Lower lobe of right lung (tissue), 2 donors: ENCODE data around the gene ARMH3. TPM values are rescaled to one million over a fixed set of nuclear protein-coding genes. Genes with fewer than 3 reads are reported as not detected.
A peak's percentile ranks its signal among the peaks of the same experiment; 100 is the strongest.
"Not testable (repeated sequence)": the region's sequence is repeated elsewhere in the genome, so short reads cannot be mapped to it uniquely, and the experiment has no call there.

Experiments used
- ATAC-seq, 2 donors: fragments of 200-7000 bp; cut with Tn5 transposase; one replicate each; pipeline ENCODE4 v1.9.1; 2020 to 2022; ENCODE audit warnings: mild to moderate bottlenecking in 2 of 2, moderate library complexity in 2 of 2
- DNase-seq: peaks from one replicate; pipeline ENCODE4 v3.0.0-alpha.2; 2020
- H3K27ac ChIP-seq: fragments of 200-600 bp; one replicate; pipeline ENCODE4 v1.8.0; 2022
- H3K27me3 ChIP-seq: fragments of 200-600 bp; one replicate; pipeline ENCODE4 v1.8.0; 2022; ENCODE audit warnings: low read depth
- H3K36me3 ChIP-seq: fragments of 200-600 bp; one replicate; pipeline ENCODE4 v1.8.0; 2022; ENCODE audit warnings: mild to moderate bottlenecking
- H3K4me1 ChIP-seq: fragments of 200-600 bp; one replicate; pipeline ENCODE4 v1.8.0; 2022
- H3K4me3 ChIP-seq: fragments of 200-600 bp; one replicate; pipeline ENCODE4 v1.8.0; 2022; ENCODE audit warnings: mild to moderate bottlenecking
- H3K9me3 ChIP-seq: fragments of 200-600 bp; one replicate; pipeline ENCODE4 v1.8.0; 2022
- CTCF ChIP-seq: fragments of 200-600 bp; IDR thresholded peaks from one replicate; pipeline ENCODE4 v1.8.0; 2022; ENCODE audit warnings: antibody characterized with exemption, mild to moderate bottlenecking
- intact Hi-C: fragments of 100-400 bp; cut with DNase I; formaldehyde crosslinking; loops from one replicate; pipeline ENCODE4 v1.11.0; 2022
- total RNA-seq: library from RNA; stranded (reverse); fragmentation: NEBNext Ultra II Directional; extraction: Animal tissue kit (Norgen Biotek cat#: 25700); gene quantifications from one replicate; pipeline ENCODE4 v1.2.1, GENCODE V29; 2021
- donor health status: DM: no; HTN: yes; CAD: no; lungs with severe emphysema.

Gene ARMH3
- total RNA-seq, 1 donor from 2014 or later = 38.6 TPM

- ATAC-seq (no peak), DNase-seq (no peak)
- H3K9me3 ChIP-seq = no peaks in the 10 kb centered on the region
- H3K4me1 ChIP-seq = no peaks in the 10 kb centered on the region
- no peak for TF ChIP-seq CTCF
- peaks cover 48% of the 10 kb centered on the region for H3K36me3 ChIP-seq
- intact Hi-C loops = no loop called here
- H3K27ac ChIP-seq = no peak overlapping the region
- no peak overlapping the region for H3K4me3 ChIP-seq
- no peaks in the 10 kb centered on the region for H3K27me3 ChIP-seq
These were observed 17.6 kb downstream of the ARMH3 start for GRCh38 chr10:102038410-102038809.

GRCh38 chr10:102035807-102036206 is 20.2 kb downstream of the ARMH3 start:
- intact Hi-C loops, DNase-seq, H3K4me3 ChIP-seq, H3K27me3 ChIP-seq, H3K4me1 ChIP-seq, H3K27ac ChIP-seq, H3K9me3 ChIP-seq, ATAC-seq: not testable (repeated sequence)
- H3K36me3 ChIP-seq = peaks cover 74% of the 10 kb centered on the region

GRCh38 chr10:102033787-102034186 is 22.2 kb downstream of the ARMH3 start:
- intact Hi-C loops = no loop called here
- DNase-seq (no peak), ATAC-seq (no peak)
- H3K4me3 ChIP-seq = no peak overlapping the region
- peaks cover 81% of the 10 kb centered on the region for H3K36me3 ChIP-seq
- H3K27ac ChIP-seq = no peak overlapping the region
- H3K4me1 ChIP-seq = no peaks in the 10 kb centered on the region
- TF ChIP-seq CTCF = no peak
- H3K9me3 ChIP-seq = no peaks in the 10 kb centered on the region
- no peaks in the 10 kb centered on the region for H3K27me3 ChIP-seq

- Histone ChIP-seq H3K36me3 (peaks cover 95% of the 10 kb centered on the region), H3K4me1 (no peaks in the 10 kb centered on the region), H3K4me3 (no peak overlapping the region), H3K9me3 (no peaks in the 10 kb centered on the region), H3K27me3 (no peaks in the 10 kb centered on the region), H3K27ac (no peak overlapping the region)
- no peak for TF ChIP-seq CTCF
- ATAC-seq = no peak
- intact Hi-C loops = no loop called here
- DNase-seq = no peak
These were observed 28.7 kb downstream of the ARMH3 start for GRCh38 chr10:102027261-102027660.

GRCh38 chr10:102024799-102025198 is 31.2 kb downstream of the ARMH3 start:
- Histone ChIP-seq H3K4me1 (no peaks in the 10 kb centered on the region), H3K27me3 (no peaks in the 10 kb centered on the region), H3K9me3 (no peaks in the 10 kb centered on the region), H3K36me3 (peaks cover 91% of the 10 kb centered on the region), H3K27ac (no peak overlapping the region), H3K4me3 (no peak overlapping the region)
- DNase-seq (no peak), ATAC-seq (peak; percentile 33 to 53)
- no peak for TF ChIP-seq CTCF
- intact Hi-C loops = no loop called here

- peaks cover 90% of the 10 kb centered on the region for H3K36me3 ChIP-seq
These were observed 35.0 kb downstream of the ARMH3 start for GRCh38 chr10:102020938-102021337.

More at GRCh38 chr10:102020938-102021337, 35.0 kb downstream of the ARMH3 start:
- TF ChIP-seq CTCF = no peak
- Histone ChIP-seq H3K27ac (no peak overlapping the region), H3K9me3 (no peaks in the 10 kb centered on the region), H3K4me1 (no peaks in the 10 kb centered on the region), H3K4me3 (no peak overlapping the region), H3K27me3 (no peaks in the 10 kb centered on the region)
- intact Hi-C loops = no loop called here
- ATAC-seq (no peak), DNase-seq (no peak)
